Pancreas (tissue), 10 donors: Measurements from ENCODE around the gene POLQ. TPM values are rescaled to one million over a fixed set of nuclear protein-coding genes. Genes with fewer than 3 reads are reported as not detected.

Experiments used
- ATAC-seq, 4 donors: fragments of 200-7000 bp; cut with Tn5 transposase; one replicate each; pipeline versions ENCODE4 v1.8.0 to v1.9.1; 2020; ENCODE audit warnings: mild to moderate bottlenecking in 4 of 4, moderate library complexity in 4 of 4
- DNase-seq, 6 donors: peaks; one replicate each; pipeline ENCODE4 v3.0.0-alpha.2; 2020
- FAIRE-seq: peaks from 2 replicates; lab custom pipeline; 2012; peaks lifted over from hg19 to GRCh38; lab: Jason Lieb, UNC
- H3K27ac ChIP-seq, 4 donors: fragments of 200-600 bp; sonication (generic); 1 replicate in 3 of 4; 2 replicates in 1 of 4; pipeline versions ENCODE4 v1.5.0 to v1.8.0; 2020
- H3K27me3 ChIP-seq, 4 donors: fragments of 200-600 bp; one replicate each; pipeline ENCODE4 v1.8.0; 2021
- H3K36me3 ChIP-seq, 3 donors: fragments of 200-600 bp; sonication (generic) in 1 of 3; one replicate each; pipeline versions ENCODE4 v1.5.0 to v1.8.0; 2020 to 2021
- H3K4me1 ChIP-seq, 3 donors: fragments of 200-600 bp; one replicate each; pipeline ENCODE4 v1.8.0; 2021
- H3K4me3 ChIP-seq, 4 donors: fragments of 200-600 bp; sonication (generic) in 2 of 4; one replicate each; pipeline versions ENCODE4 v1.5.0 to v1.8.0; 2020 to 2021
- H3K9me3 ChIP-seq, 4 donors: fragments of 200-600 bp; one replicate each; pipeline ENCODE4 v1.8.0; 2021
- WGBS, 2 donors: extraction: QIAGEN DNeasy Blood & Tissue Kit; methylation state at CpG; one replicate each; pipeline ENCODE4 v1.1.7; 2013; 5-methylcytosine and 5-hydroxymethylcytosine counted together
- intact Hi-C, 3 donors: fragments of 100-400 bp; cut with DNase I; formaldehyde crosslinking; loops; one replicate each; pipeline versions ENCODE4 v1.11.1 to v1.14.2; 2022
- polyA plus RNA-seq, 2 donors: library from polyadenylated mRNA; stranded (reverse); fragments of 200-250 nt; gene quantifications; one replicate each; pipeline ENCODE4 v1.2.3, GENCODE V29; 2013
- total RNA-seq, 6 donors: library from RNA; stranded (reverse); fragmentation: NEBNext Ultra II Directional in 4 of 6; extraction: Animal tissue kit (Norgen Biotek cat#: 25700) in 4 of 6; gene quantifications; one replicate each; pipeline versions ENCODE4 v1.2.1 to v1.2.4, GENCODE V29; 2021 to 2023
- TF ChIP-seq, protein P1 (sequence below), 4 donors: fragments of 200-600 bp; sonication (generic) in 3 of 4; IDR thresholded peaks; one replicate each; pipeline versions ENCODE4 v1.5.0 to v1.8.0; 2021; ENCODE audit warnings: antibody characterized with exemption in 4 of 4
- donor health status: healthy with polysubstance abuse.
- donor health status: DM: no; HTN: no; CAD: no; lungs with moderate emphysema.
- donor health status: DM: no; HTN: no; CAD: no.
- donor health status: control.
- donor health status: control.
- donor health status: Bipolar disorder and iron deficiency.
- donor health status: DM: yes; HTN: yes; CAD: no.
- donor health status: DM: no; HTN: no; CAD: no.
- donor health status: DM: no; HTN: no; CAD: no.
- donor health status: DM: yes; HTN: yes; CAD: no.

Gene POLQ
- total and polyA plus RNA-seq, 8 donors, result under 0.01 to 0.49 (median 0.11) TPM

DNA sequence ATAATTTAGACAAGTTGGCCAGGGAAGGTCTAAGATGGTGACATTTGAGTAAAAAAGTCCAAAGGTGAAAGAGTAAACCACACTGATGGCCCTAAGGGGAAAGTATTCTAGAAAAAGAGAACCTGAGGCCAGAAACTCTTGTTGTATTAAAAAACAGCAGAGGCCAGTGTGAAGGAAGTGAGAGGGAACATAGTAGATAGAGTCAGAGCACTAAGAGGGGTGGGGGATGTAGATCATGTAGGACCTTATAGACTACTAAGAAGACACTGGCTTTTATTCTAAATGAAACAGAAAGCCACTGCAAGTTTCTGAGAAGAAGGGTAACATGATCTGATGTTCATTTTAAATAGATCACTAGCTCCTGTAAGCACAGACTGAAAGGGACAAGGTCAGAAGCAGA, 14.5 kb downstream of the POLQ start:
- H3K9me3 ChIP-seq, result no peaks in the 10 kb centered on the region
- H3K36me3 ChIP-seq, result no peaks in the 10 kb centered on the region
- ATAC-seq, result no peak
- no peak overlapping the region for H3K27ac ChIP-seq
- intact Hi-C loops, result no loop called here
- TF ChIP-seq, protein P1, sequence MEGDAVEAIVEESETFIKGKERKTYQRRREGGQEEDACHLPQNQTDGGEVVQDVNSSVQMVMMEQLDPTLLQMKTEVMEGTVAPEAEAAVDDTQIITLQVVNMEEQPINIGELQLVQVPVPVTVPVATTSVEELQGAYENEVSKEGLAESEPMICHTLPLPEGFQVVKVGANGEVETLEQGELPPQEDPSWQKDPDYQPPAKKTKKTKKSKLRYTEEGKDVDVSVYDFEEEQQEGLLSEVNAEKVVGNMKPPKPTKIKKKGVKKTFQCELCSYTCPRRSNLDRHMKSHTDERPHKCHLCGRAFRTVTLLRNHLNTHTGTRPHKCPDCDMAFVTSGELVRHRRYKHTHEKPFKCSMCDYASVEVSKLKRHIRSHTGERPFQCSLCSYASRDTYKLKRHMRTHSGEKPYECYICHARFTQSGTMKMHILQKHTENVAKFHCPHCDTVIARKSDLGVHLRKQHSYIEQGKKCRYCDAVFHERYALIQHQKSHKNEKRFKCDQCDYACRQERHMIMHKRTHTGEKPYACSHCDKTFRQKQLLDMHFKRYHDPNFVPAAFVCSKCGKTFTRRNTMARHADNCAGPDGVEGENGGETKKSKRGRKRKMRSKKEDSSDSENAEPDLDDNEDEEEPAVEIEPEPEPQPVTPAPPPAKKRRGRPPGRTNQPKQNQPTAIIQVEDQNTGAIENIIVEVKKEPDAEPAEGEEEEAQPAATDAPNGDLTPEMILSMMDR (IDR thresholded peaks at IDR 0.05), result no peak
- FAIRE-seq, result no peak
- no peaks in the 10 kb centered on the region for H3K27me3 ChIP-seq
- no peak overlapping the region for H3K4me3 ChIP-seq
- H3K4me1 ChIP-seq, result no peaks in the 10 kb centered on the region
- no peak for DNase-seq

DNA sequence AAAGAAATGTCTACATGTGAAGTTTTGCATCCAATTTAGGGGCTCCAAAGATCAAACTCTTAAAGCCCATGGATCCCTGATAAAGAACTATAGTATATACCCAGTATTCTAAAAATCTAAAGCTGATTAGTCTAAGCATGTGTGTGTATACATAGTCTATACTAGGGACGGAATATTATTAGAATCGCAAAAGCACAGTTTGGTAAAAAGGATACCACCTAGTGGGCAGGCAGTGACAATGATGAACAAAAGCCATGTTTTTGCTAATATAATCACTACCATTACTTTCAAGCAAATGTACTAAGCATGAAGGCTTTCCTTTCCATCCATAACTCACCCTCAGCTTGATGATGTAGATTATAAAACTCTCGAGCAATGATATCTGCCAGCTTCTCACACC, 16.5 kb downstream of the POLQ start:
- no peaks in the 10 kb centered on the region for H3K4me1 ChIP-seq
- H3K4me3 ChIP-seq, result no peak overlapping the region
- TF ChIP-seq, protein P1 (IDR thresholded peaks at IDR 0.05), result peak in 2 of 4 donors; percentile 11 to 24
- 32 to 48% methylated on average over 3 of the region's 3 CpGs for WGBS, 2 donors
- peak in 1 of 4 donors; percentile 51 for ATAC-seq
- FAIRE-seq, result no peak
- intact Hi-C loops, result no loop called here
- no peak for DNase-seq
- no peaks in the 10 kb centered on the region for H3K36me3 ChIP-seq
- no peaks in the 10 kb centered on the region for H3K27me3 ChIP-seq
- no peaks in the 10 kb centered on the region for H3K9me3 ChIP-seq
- no peak overlapping the region for H3K27ac ChIP-seq

DNA sequence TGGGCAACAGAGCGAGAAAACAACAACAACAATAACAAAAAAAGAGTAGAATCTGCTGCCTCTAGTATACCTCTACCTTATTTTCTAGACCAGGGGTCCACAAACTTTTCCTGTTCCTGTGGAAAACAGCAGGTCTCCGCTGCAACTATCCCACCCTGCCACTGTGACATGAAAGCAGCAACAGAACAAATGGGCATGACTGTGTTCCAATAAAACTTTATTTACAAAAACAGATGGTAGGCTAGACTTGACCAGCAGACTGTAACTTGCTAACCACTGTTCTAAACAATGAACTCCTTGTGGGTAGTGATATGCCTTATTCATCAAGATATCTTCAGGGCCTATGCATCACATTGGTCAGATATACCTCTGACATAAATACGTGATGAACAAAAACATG, 25.3 kb downstream of the POLQ start:
- WGBS, 2 donors, result 96 to 100% methylated on average over 3 of the region's 3 CpGs
- intact Hi-C loops, result no loop called here
- no peaks in the 10 kb centered on the region for H3K36me3 ChIP-seq
- H3K4me1 ChIP-seq, result no peaks in the 10 kb centered on the region
- TF ChIP-seq, protein P1 (IDR thresholded peaks at IDR 0.05), result no peak
- no peak for ATAC-seq
- H3K27me3 ChIP-seq, result no peaks in the 10 kb centered on the region
- no peak overlapping the region for H3K27ac ChIP-seq
- DNase-seq, result no peak
- H3K4me3 ChIP-seq, result no peak overlapping the region
- no peak for FAIRE-seq
- H3K9me3 ChIP-seq, result no peaks in the 10 kb centered on the region

DNA sequence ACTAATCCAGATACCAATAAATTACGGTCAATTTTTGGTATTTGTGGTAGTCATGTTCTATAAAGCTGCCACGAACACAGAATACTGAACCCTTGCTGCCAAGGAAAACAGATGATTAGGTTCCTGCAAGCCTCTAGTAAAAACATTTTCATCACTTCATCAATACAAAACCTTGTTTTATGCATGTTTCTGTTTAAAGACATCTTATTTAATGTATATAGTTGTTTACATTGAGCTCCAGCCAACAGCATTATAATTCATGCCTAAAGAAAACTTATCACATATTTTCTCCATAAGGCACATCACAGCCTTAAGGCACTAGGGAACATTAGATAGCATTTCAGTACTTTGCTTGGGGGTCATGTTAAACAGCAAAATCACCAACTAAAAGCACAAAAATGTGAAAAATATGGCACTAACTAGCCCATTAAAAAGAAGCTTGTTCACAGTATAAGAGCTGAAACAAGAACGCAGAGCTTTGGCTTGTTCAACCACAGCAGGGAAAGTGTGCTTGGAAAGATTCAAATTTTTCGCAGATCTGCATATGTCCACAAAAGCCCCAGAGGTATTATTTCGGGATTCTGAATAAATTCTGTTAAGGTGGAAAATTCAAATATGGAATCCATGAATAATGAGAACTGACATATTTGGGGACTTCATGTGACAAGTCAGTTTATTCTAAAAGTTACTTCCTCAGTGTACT, 27.7 kb downstream of the POLQ start:
- Histone ChIP-seq H3K9me3 (no peaks in the 10 kb centered on the region), H3K4me3 (no peak overlapping the region), H3K36me3 (no peaks in the 10 kb centered on the region), H3K27me3 (no peaks in the 10 kb centered on the region), H3K4me1 (no peaks in the 10 kb centered on the region), H3K27ac (no peak overlapping the region)
- intact Hi-C loops, result no loop called here
- TF ChIP-seq, protein P1 (IDR thresholded peaks at IDR 0.05), result no peak
- DNase-seq (no peak), FAIRE-seq (no peak), ATAC-seq (no peak)
- WGBS, 2 donors, result 96 to 98% methylated on average over 5 of the region's 5 CpGs

DNA sequence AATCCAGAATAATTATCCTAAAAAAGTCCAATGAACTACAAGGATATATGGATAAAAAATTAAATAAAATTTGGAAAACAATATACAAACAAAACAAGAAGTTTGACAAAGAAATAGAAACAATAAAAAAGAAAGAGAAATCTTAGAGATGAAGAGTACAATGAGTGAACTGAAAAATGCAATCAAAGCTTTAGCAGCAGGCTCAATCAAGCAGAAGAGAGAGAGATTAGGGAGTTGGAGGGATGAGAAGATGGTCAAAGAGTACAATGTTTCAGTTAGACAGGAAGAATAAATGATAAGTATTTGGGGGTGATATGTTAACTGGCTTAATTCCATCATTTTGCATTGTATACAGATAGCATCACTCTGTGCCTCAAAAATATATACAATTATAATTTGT, 29.9 kb downstream of the POLQ start:
- Histone ChIP-seq H3K9me3 (no peaks in the 10 kb centered on the region), H3K36me3 (no peaks in the 10 kb centered on the region), H3K4me1 (no peaks in the 10 kb centered on the region), H3K27me3 (no peaks in the 10 kb centered on the region), H3K4me3 (no peak overlapping the region), H3K27ac (no peak overlapping the region)
- no peak for FAIRE-seq
- intact Hi-C loops, result no loop called here
- no peak for ATAC-seq
- TF ChIP-seq, protein P1 (IDR thresholded peaks at IDR 0.05), result no peak
- no peak for DNase-seq
